CD4-positive, alpha-beta memory T cell (primary cell): Measurements from ENCODE around the gene SYNGR4. TPM values are rescaled to one million over a fixed set of nuclear protein-coding genes. Genes with fewer than 3 reads are reported as not detected.

Source experiments
- CTCF ChIA-PET: fragments of 350-600 bp; sonication (Branson Sonifier 250); formaldehyde crosslinking; loops from one replicate; lab custom pipeline; 2021; ENCODE audit warnings: inconsistent platforms; ENCODE audit not compliant: partially characterized antibody; lab: Charles Lee
- POLR2A ChIA-PET: fragments of 350-600 bp; sonication (Branson Sonifier 250); formaldehyde crosslinking; loops from one replicate; lab custom pipeline; 2021; ENCODE audit not compliant: partially characterized antibody; lab: Charles Lee
- DNase-seq, 5 donors: peaks; one replicate each; pipeline versions ENCODE4 v3.0.0 to v3.0.0-alpha.2; 2020 to 2022; ENCODE audit warnings: mixed read lengths in 1 of 5
- H3K27ac ChIP-seq: one replicate; pipeline ENCODE4 v1.7.0; 2013; ENCODE audit warnings: low read depth, low read length
- H3K27me3 ChIP-seq: 2 replicates; pipeline ENCODE4 v1.7.0; 2013; ENCODE audit warnings: mild to moderate bottlenecking, low read length, moderate library complexity; ENCODE audit not compliant: insufficient read depth
- H3K36me3 ChIP-seq: 2 replicates; pipeline ENCODE4 v1.7.0; 2013; ENCODE audit warnings: mild to moderate bottlenecking, low read length, moderate library complexity; ENCODE audit not compliant: insufficient read depth
- H3K4me1 ChIP-seq: 2 replicates; pipeline ENCODE4 v1.7.0; 2013; ENCODE audit warnings: mild to moderate bottlenecking, low read length, moderate library complexity; ENCODE audit not compliant: insufficient read depth
- H3K4me3 ChIP-seq, 2 donors: one replicate each; pipeline ENCODE4 v1.7.0; 2013; ENCODE audit warnings: low read length in 2 of 2, mild to moderate bottlenecking in 1 of 2
- H3K9me3 ChIP-seq, 2 donors: one replicate each; pipeline ENCODE4 v1.7.0; 2013; ENCODE audit warnings: low read length in 2 of 2, control low read depth in 1 of 2; ENCODE audit not compliant: control insufficient read depth in 1 of 2
- H3K27ac Mint-ChIP-seq, 7 donors: one replicate each; pipeline ENCODE4 v1.8.0; 2020 to 2021; ENCODE audit warnings: mixed read lengths in 7 of 7, mild to moderate bottlenecking in 6 of 7, inconsistent platforms in 3 of 7, moderate library complexity in 3 of 7
- H3K27me3 Mint-ChIP-seq, 2 donors: one replicate each; pipeline ENCODE4 v1.8.0; 2020 to 2021; ENCODE audit warnings: mixed read lengths in 2 of 2
- H3K36me3 Mint-ChIP-seq, 2 donors: one replicate each; pipeline ENCODE4 v1.8.0; 2020 to 2021; ENCODE audit warnings: mixed read lengths in 2 of 2, inconsistent platforms in 1 of 2, mild to moderate bottlenecking in 1 of 2
- H3K4me1 Mint-ChIP-seq, 4 donors: one replicate each; pipeline ENCODE4 v1.8.0; 2020 to 2021; ENCODE audit warnings: mixed read lengths in 4 of 4, mild to moderate bottlenecking in 1 of 4
- H3K4me3 Mint-ChIP-seq, 8 donors: one replicate each; pipeline ENCODE4 v1.8.0; 2020 to 2021; ENCODE audit warnings: mixed read lengths in 8 of 8, mild to moderate bottlenecking in 7 of 8, moderate library complexity in 6 of 8, inconsistent platforms in 3 of 8
- H3K9me3 Mint-ChIP-seq, 8 donors: one replicate each; pipeline ENCODE4 v1.8.0; 2020 to 2021; ENCODE audit warnings: mixed read lengths in 8 of 8, mild to moderate bottlenecking in 5 of 8, inconsistent platforms in 3 of 8, moderate library complexity in 1 of 8
- intact Hi-C: fragments of 100-400 bp; cut with micrococcal nuclease; formaldehyde crosslinking; loops from one replicate; pipeline ENCODE4 v1.15.1; 2023
- polyA plus RNA-seq, 2 donors: library from polyadenylated mRNA; unstranded; fragments of 300-500 nt; fragmentation: Illumina TruSeq; gene quantifications; one replicate each; pipeline ENCODE4 v1.2.3, GENCODE V29; 2021
- total RNA-seq, 2 experiments: library from RNA; stranded (reverse); gene quantifications; one replicate each; pipeline ENCODE4 v1.2.3, GENCODE V29; 2021

SYNGR4 gene
- total and polyA plus RNA-seq, 4 experiments from 2014 or later, result not detected

DNA sequence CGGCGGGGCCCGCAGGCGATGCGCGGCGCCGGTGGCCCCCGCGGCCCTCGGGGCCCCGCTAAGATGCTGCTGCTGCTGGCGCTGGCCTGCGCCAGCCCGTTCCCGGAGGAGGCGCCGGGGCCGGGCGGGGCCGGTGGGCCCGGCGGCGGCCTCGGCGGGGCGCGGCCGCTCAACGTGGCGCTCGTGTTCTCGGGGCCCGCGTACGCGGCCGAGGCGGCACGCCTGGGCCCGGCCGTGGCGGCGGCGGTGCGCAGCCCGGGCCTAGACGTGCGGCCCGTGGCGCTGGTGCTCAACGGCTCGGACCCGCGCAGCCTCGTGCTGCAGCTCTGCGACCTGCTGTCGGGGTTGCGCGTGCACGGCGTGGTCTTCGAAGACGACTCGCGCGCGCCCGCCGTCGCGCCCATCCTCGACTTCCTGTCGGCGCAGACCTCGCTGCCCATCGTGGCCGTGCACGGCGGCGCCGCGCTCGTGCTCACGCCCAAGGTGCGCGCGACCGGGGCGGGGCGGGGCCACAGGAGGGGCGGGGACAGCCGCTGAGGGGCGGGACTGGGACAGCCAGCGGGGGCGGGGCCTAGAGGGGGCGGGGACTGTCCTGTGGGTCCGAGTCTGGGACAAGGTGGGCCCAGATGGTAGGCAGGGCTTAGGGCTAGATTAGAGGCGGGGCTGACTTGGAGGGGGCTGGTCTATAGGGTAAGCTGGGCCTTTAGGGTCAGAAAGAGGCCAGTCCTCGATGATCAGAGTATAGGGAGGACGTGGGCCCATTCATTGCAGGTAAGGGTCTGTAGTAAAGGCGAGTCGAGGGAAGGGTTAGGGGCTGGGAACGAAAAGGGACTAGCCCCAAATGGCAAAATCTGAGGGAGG, 34.4 kb downstream of the SYNGR4 start:
- H3K9me3 Mint-ChIP-seq, result no peaks in the 10 kb centered on the region
- Histone ChIP-seq H3K4me3 (peak overlapping the region; percentile 55 to 79), H3K36me3 (no peaks in the 10 kb centered on the region), H3K27me3 (peaks cover 23% of the 10 kb centered on the region), H3K27ac (peak overlapping the region; percentile 39), H3K9me3 (no peaks in the 10 kb centered on the region), H3K4me1 (peaks cover 41% of the 10 kb centered on the region)
- peaks cover 9 to 18% of the 10 kb centered on the region in 2 donors for H3K27me3 Mint-ChIP-seq
- CTCF ChIA-PET, result no interaction called here
- H3K4me1 Mint-ChIP-seq, result peaks cover 23 to 58% (median 44%) of the 10 kb centered on the region in 4 donors
- peak; percentile 84 to 87 (median 87) for DNase-seq
- peak overlapping the region; percentile 62 to 92 (median 74) for H3K27ac Mint-ChIP-seq
- intact Hi-C loops, result loop anchor here (2.0 kb wide), 2 partner anchors 46 to 70 kb away; partner anchors contain the start of genes CYTH2 and GRWD1
- peak overlapping the region; percentile 58 to 89 (median 65) for H3K4me3 Mint-ChIP-seq
- POLR2A ChIA-PET, result interaction anchor here (0.5 to 1.1 kb wide), 4 partner anchors 11 to 66 kb away, joined by 3 to 7 read pairs (median 4); partner anchors contain the start of genes SYNGR4 and TMEM143
- peaks cover 0 to 1% of the 10 kb centered on the region in 2 donors for H3K36me3 Mint-ChIP-seq

DNA sequence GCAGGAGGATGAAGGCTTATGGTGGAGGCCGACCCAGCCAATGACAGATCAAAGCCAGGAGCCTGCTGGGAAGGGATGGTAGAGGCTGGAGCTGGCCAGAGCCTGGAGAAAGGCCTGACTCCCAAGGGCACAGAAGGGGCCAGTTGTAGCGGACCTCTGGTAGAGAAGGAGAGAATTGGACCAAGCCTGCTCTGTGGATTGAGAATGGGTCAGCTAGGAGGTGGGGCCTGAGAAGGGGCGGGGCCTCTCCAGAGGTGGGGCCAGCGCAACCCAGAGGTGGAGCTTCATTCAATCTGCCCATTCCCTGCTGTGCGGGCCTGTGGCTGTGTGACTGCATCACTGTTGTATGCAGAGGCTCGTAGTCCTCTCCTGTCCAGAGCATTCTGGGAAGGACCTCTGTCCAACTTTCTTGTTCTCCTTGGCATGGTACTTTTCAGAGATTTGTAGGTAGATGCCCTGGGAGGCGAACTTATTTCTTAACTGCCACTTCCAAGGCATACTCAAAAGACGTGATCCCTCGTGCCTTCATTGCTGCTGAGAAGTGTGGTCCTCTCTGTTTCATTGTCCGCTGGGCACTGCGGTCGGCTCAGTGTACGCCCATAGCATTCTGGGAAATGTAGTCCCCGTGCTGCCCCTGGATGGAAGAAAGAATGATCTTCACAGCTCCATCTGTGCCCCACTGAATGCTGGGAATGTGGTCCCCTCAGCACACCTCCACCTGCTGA, 36.0 kb downstream of the SYNGR4 start:
- peak in 4 of 5 donors; percentile 27 to 34 (median 32) for DNase-seq
- no peak overlapping the region for H3K27ac ChIP-seq
- Mint-ChIP-seq H3K27me3 (peaks cover 9 to 11% of the 10 kb centered on the region in 2 donors), H3K4me3 (peak overlapping the region in 3 of 8 donors; percentile 25 to 79 (median 38)), H3K36me3 (peaks cover 0 to 1% of the 10 kb centered on the region in 2 donors), H3K9me3 (no peaks in the 10 kb centered on the region), H3K27ac (peak overlapping the region; percentile 73 to 89 (median 80)), H3K4me1 (peaks cover 20 to 48% (median 33%) of the 10 kb centered on the region in 4 donors)
- H3K9me3 ChIP-seq, result no peaks in the 10 kb centered on the region
- H3K27me3 ChIP-seq, result peaks cover 15% of the 10 kb centered on the region
- POLR2A ChIA-PET, result interaction anchor here (0.7 to 1.0 kb wide), 2 partner anchors 8 to 114 kb away, joined by 3 to 4 read pairs; partner anchors contain the start of gene KDELR1
- peaks cover 27% of the 10 kb centered on the region for H3K4me1 ChIP-seq
- no peaks in the 10 kb centered on the region for H3K36me3 ChIP-seq
- CTCF ChIA-PET, result interaction anchor here (4.9 kb wide), 1 partner anchor 9 kb away, joined by 28 read pairs; the partner anchor contains the start of gene KDELR1
- H3K4me3 ChIP-seq, result no peak overlapping the region
- intact Hi-C loops, result no loop called here

DNA sequence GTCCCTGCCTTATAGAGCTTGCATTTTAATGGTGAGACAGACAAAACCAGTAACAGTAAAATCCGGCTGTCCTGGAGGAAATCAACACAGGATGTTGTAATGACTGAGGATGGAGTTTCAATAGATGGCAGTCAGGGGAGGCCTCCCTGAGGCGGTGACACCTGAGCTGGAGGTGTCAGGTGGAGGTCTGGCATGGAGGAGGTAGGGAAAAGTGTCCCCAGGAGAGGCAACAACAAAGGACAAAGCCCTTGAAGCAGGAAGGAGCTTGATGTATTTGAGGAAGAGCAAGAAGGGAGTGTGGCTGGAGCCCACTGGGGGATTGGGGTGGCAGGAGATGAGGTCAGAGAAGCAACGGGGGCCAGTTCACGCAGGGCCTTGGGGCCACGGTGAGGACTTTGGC, 37.1 kb downstream of the SYNGR4 start:
- POLR2A ChIA-PET, result no interaction called here
- peaks cover 4% of the 10 kb centered on the region for H3K27me3 ChIP-seq
- peaks cover 18% of the 10 kb centered on the region for H3K4me1 ChIP-seq
- H3K9me3 Mint-ChIP-seq, result peaks cover 0 to 2% (median 0%) of the 10 kb centered on the region in 8 donors
- no peaks in the 10 kb centered on the region for H3K9me3 ChIP-seq
- no peak overlapping the region for H3K4me3 ChIP-seq
- H3K4me1 Mint-ChIP-seq, result peaks cover 18 to 42% (median 27%) of the 10 kb centered on the region in 4 donors
- peaks cover 5 to 6% of the 10 kb centered on the region in 2 donors for H3K27me3 Mint-ChIP-seq
- H3K36me3 ChIP-seq, result no peaks in the 10 kb centered on the region
- intact Hi-C loops, result no loop called here
- no peak overlapping the region for H3K27ac ChIP-seq
- CTCF ChIA-PET, result interaction anchor here (4.9 kb wide), 1 partner anchor 10 kb away, joined by 28 read pairs; the partner anchor contains the start of gene KDELR1
- peak overlapping the region in 1 of 8 donors; percentile 32 for H3K4me3 Mint-ChIP-seq
- H3K36me3 Mint-ChIP-seq, result peaks cover 0 to 1% of the 10 kb centered on the region in 2 donors
- H3K27ac Mint-ChIP-seq, result peak overlapping the region in 5 of 7 donors; percentile 2 to 96 (median 38)
- no peak for DNase-seq

DNA sequence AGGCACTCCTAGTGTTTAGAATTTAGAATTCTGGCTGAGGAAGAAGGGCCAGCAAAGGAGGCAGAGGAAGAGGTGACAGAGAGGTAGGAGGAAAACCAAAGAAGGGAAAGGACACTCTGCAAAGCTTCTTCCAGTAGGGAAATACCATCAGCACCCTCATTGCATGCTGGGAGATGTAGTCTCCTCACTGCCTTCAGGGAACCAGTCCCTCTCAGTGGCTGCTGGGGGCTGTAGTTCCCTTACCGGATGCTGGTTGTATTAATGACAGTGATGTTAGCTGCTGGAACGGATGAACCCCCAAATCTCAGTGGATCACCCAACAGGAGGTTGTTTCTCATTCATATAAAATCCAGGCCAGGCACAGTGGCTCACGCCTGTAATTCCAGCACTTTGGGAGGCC, 39.4 kb downstream of the SYNGR4 start:
- CTCF ChIA-PET, result interaction anchor here (0.6 to 4.9 kb wide), 3 partner anchors 10 to 12 kb away, joined by 3 to 28 read pairs (median 4); partner anchors contain the start of genes GRIN2D and KDELR1
- peaks cover 8 to 31% (median 16%) of the 10 kb centered on the region in 4 donors for H3K4me1 Mint-ChIP-seq
- Histone ChIP-seq H3K9me3 (no peaks in the 10 kb centered on the region), H3K36me3 (no peaks in the 10 kb centered on the region), H3K4me1 (no peaks in the 10 kb centered on the region), H3K27me3 (no peaks in the 10 kb centered on the region), H3K4me3 (no peak overlapping the region), H3K27ac (no peak overlapping the region)
- peak overlapping the region in 2 of 7 donors; percentile 24 to 62 for H3K27ac Mint-ChIP-seq
- intact Hi-C loops, result no loop called here
- H3K4me3 Mint-ChIP-seq, result no peak overlapping the region
- DNase-seq, result peak; percentile 32 to 65 (median 47)
- H3K36me3 Mint-ChIP-seq, result peaks cover 0 to 1% of the 10 kb centered on the region in 2 donors
- POLR2A ChIA-PET, result interaction anchor here (1.0 to 2.1 kb wide), 3 partner anchors 11 to 40 kb away, joined by 3 to 11 read pairs (median 9); partner anchors contain the start of genes KDELR1, SYNGR4 and TMEM143
- peaks cover 0 to 2% (median 0%) of the 10 kb centered on the region in 8 donors for H3K9me3 Mint-ChIP-seq
- peaks cover 2 to 7% of the 10 kb centered on the region in 2 donors for H3K27me3 Mint-ChIP-seq

DNA sequence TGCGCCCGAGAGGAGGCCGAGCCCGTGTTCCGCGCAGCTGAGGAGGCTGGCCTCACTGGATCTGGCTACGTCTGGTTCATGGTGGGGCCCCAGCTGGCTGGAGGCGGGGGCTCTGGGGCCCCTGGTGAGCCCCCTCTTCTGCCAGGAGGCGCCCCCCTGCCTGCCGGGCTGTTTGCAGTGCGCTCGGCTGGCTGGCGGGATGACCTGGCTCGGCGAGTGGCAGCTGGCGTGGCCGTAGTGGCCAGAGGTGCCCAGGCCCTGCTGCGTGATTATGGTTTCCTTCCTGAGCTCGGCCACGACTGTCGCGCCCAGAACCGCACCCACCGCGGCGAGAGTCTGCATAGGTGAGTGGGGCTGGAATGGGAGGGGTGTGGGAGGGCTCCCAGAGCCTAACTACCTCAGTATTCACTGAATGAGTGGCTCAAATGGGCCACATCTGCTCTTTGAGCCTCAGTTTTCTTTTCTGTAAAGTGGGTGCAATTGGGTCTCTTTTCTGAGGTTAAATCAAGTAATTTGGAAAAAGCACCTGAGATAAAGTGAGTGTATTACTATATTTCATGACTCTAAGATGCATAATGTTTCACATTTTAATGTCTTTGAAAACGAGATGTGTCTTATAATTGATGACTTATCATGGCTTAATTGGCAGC, 41.0 kb downstream of the SYNGR4 start:
- Histone ChIP-seq H3K4me3 (no peak overlapping the region), H3K9me3 (no peaks in the 10 kb centered on the region), H3K27me3 (no peaks in the 10 kb centered on the region), H3K4me1 (no peaks in the 10 kb centered on the region), H3K36me3 (no peaks in the 10 kb centered on the region), H3K27ac (no peak overlapping the region)
- DNase-seq, result no peak
- CTCF ChIA-PET, result interaction anchor here (1.2 kb wide), 1 partner anchor 14 kb away, joined by 8 read pairs; the partner anchor contains the start of gene KDELR1
- POLR2A ChIA-PET, result interaction anchor here (1.1 to 2.1 kb wide), 2 partner anchors 11 to 14 kb away, joined by 3 to 9 read pairs; partner anchors contain the start of genes GRIN2D and KDELR1
- intact Hi-C loops, result no loop called here
- Mint-ChIP-seq H3K36me3 (no peaks in the 10 kb centered on the region), H3K27ac (no peak overlapping the region), H3K27me3 (peaks cover 4 to 7% of the 10 kb centered on the region in 2 donors), H3K4me3 (no peak overlapping the region), H3K9me3 (peaks cover 0 to 2% (median 0%) of the 10 kb centered on the region in 8 donors), H3K4me1 (peaks cover 4 to 17% (median 8%) of the 10 kb centered on the region in 4 donors)

DNA sequence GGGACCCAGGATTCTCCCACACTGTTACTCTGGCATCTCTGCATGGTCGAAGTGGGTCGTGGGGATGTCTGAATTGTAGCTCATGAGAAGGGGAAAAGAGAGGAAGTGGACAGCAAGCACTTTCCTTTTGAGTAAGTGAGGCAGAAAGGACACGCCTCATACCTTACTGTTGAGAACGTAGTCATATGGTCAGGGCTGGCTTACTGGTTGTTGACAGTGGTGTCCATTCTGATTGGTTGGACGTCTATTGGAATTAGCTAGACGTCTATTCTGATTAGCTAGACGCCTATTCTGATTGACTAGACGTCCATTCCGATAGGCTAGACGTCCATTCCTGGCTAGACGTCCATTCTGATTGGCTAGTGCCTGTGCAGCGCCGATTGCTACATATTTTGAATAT, 41.7 kb downstream of the SYNGR4 start:
- H3K27me3 Mint-ChIP-seq, result peaks cover 4 to 7% of the 10 kb centered on the region in 2 donors
- H3K4me3 Mint-ChIP-seq, result no peak overlapping the region
- DNase-seq, result no peak
- H3K36me3 ChIP-seq, result no peaks in the 10 kb centered on the region
- no peaks in the 10 kb centered on the region for H3K4me1 ChIP-seq
- no peak overlapping the region for H3K27ac ChIP-seq
- ChIA-PET CTCF (interaction anchor here (1.2 kb wide), 1 partner anchor 15 kb away, joined by 8 read pairs; the partner anchor contains the start of gene KDELR1), POLR2A (interaction anchor here (0.9 kb wide), 1 partner anchor 11 kb away, joined by 3 read pairs; no protein-coding TSS in a partner anchor)
- H3K27me3 ChIP-seq, result no peaks in the 10 kb centered on the region
- no peaks in the 10 kb centered on the region for H3K36me3 Mint-ChIP-seq
- intact Hi-C loops, result no loop called here
- no peak overlapping the region for H3K27ac Mint-ChIP-seq
- no peaks in the 10 kb centered on the region for H3K9me3 ChIP-seq
- no peak overlapping the region for H3K4me3 ChIP-seq
- H3K4me1 Mint-ChIP-seq, result peaks cover 4 to 12% (median 8%) of the 10 kb centered on the region in 4 donors
- H3K9me3 Mint-ChIP-seq, result peaks cover 0 to 2% (median 0%) of the 10 kb centered on the region in 8 donors
